GM18526 (cell line): ENCODE results near the gene CWH43.

ENCODE experiments used
- POLR2A ChIP-seq: IDR thresholded peaks from 3 replicates; pipeline ENCODE4 v1.6.1; 2011; ENCODE audit not compliant: insufficient read length; ENCODE audit errors: extremely low read depth

Gene CWH43

GRCh38 chr4:48985976-48986653 is at the start of gene CWH43:
CWH43 (plus strand) TSS chr4:48986275; CDS start chr4:48986430, 155 bp downstream.
- TF ChIP-seq POLR2A, result no peak

- TF ChIP-seq POLR2A, result no peak
Observed at GRCh38 chr4:48937033-48937432, 49.0 kb upstream of the CWH43 start.

GRCh38 chr4:48938831-48939230 is 47.2 kb upstream of the CWH43 start:
- no peak for TF ChIP-seq POLR2A

GRCh38 chr4:48939785-48940184 is 46.3 kb upstream of the CWH43 start:
- TF ChIP-seq POLR2A, result no peak

- no peak for TF ChIP-seq POLR2A
Observed at GRCh38 chr4:48943387-48943786, 42.7 kb upstream of the CWH43 start.

GRCh38 chr4:48944252-48944651 is 41.8 kb upstream of the CWH43 start:
- no peak for TF ChIP-seq POLR2A

GRCh38 chr4:48944756-48945241 is 41.3 kb upstream of the CWH43 start:
- no peak for TF ChIP-seq POLR2A

- no peak for TF ChIP-seq POLR2A
Observed at GRCh38 chr4:48945981-48946380, 40.1 kb upstream of the CWH43 start.

- no peak for TF ChIP-seq POLR2A
Observed at GRCh38 chr4:48947731-48948130, 38.3 kb upstream of the CWH43 start.

- TF ChIP-seq POLR2A, result no peak
Observed at GRCh38 chr4:48949086-48949485, 37.0 kb upstream of the CWH43 start.

- TF ChIP-seq POLR2A, result no peak
Observed at GRCh38 chr4:48949518-48950219, 36.4 kb upstream of the CWH43 start.

- TF ChIP-seq POLR2A, result no peak
Observed at GRCh38 chr4:48954314-48954713, 31.8 kb upstream of the CWH43 start.

GRCh38 chr4:48958582-48958981 is 27.5 kb upstream of the CWH43 start:
- TF ChIP-seq POLR2A, result no peak

GRCh38 chr4:48960988-48961635 is 25.0 kb upstream of the CWH43 start:
- no peak for TF ChIP-seq POLR2A

GRCh38 chr4:48962636-48963035 is 23.4 kb upstream of the CWH43 start:
- TF ChIP-seq POLR2A, result no peak
